Activated CD4-positive, alpha-beta T cell treated with anti-CD3 and anti-CD28 coated beads for 48 hours (primary cell): ENCODE results near the gene PLXDC1.
"Not testable (repeated sequence)": the region's sequence is repeated elsewhere in the genome, so short reads cannot be mapped to it uniquely, and the experiment has no call there.

Experiments
- DNase-seq: peaks from one replicate; pipeline ENCODE4 v3.0.0-alpha.2; 2020

The PLXDC1 gene

GRCh38 chr17:39178536-39178935 is 27.1 kb upstream of the PLXDC1 start:
- DNase-seq = no peak

- DNase-seq = peak; percentile 39
Observed at GRCh38 chr17:39177256-39177655, 25.8 kb upstream of the PLXDC1 start.

GRCh38 chr17:39175695-39176093 is 24.3 kb upstream of the PLXDC1 start:
- DNase-seq = no peak

GRCh38 chr17:39174920-39175694 is 23.7 kb upstream of the PLXDC1 start:
- peak; percentile 86 for DNase-seq

- DNase-seq = no peak
Observed at GRCh38 chr17:39173526-39174274, 22.3 kb upstream of the PLXDC1 start.

GRCh38 chr17:39173080-39173479 is 21.6 kb upstream of the PLXDC1 start:
- DNase-seq = no peak

GRCh38 chr17:39171933-39172332 is 20.5 kb upstream of the PLXDC1 start:
- no peak for DNase-seq

GRCh38 chr17:39170558-39170957 is 19.1 kb upstream of the PLXDC1 start:
- DNase-seq = no peak

- no peak for DNase-seq
Observed at GRCh38 chr17:39170109-39170508, 18.7 kb upstream of the PLXDC1 start.

GRCh38 chr17:39169518-39169917 is 18.1 kb upstream of the PLXDC1 start:
- no peak for DNase-seq

- DNase-seq = no peak
Observed at GRCh38 chr17:39169101-39169500, 17.7 kb upstream of the PLXDC1 start.

- not testable (repeated sequence) for DNase-seq
Observed at GRCh38 chr17:39168503-39168902, 17.1 kb upstream of the PLXDC1 start.

- DNase-seq = no peak
Observed at GRCh38 chr17:39167476-39167875, 16.0 kb upstream of the PLXDC1 start.

- DNase-seq = no peak
Observed at GRCh38 chr17:39166437-39167335, 15.2 kb upstream of the PLXDC1 start.

GRCh38 chr17:39165841-39166349 is 14.5 kb upstream of the PLXDC1 start, which contains the start of gene ARL5C:
Gene ARL5C, minus strand, starts transcription at chr17:39166161. Its CDS starts 401 bp downstream, at chr17:39165760.
- DNase-seq = no peak

GRCh38 chr17:39165178-39165840 is 13.9 kb upstream of the PLXDC1 start:
- DNase-seq = no peak

GRCh38 chr17:39164675-39165143 is 13.3 kb upstream of the PLXDC1 start:
- DNase-seq = peak; percentile 85

- DNase-seq = no peak
Observed at GRCh38 chr17:39161962-39162361, 10.5 kb upstream of the PLXDC1 start.

- DNase-seq = no peak
Observed at GRCh38 chr17:39158623-39159022, 7.2 kb upstream of the PLXDC1 start.

- DNase-seq = no peak
Observed at GRCh38 chr17:39156491-39156890, 5.1 kb upstream of the PLXDC1 start.

GRCh38 chr17:39155654-39156053 is 4.2 kb upstream of the PLXDC1 start:
- DNase-seq = no peak

- peak; percentile 95 for DNase-seq
Observed at GRCh38 chr17:39153599-39154051, 2.2 kb upstream of the PLXDC1 start.
